ENCODE results near the gene CIB4.

DNA sequence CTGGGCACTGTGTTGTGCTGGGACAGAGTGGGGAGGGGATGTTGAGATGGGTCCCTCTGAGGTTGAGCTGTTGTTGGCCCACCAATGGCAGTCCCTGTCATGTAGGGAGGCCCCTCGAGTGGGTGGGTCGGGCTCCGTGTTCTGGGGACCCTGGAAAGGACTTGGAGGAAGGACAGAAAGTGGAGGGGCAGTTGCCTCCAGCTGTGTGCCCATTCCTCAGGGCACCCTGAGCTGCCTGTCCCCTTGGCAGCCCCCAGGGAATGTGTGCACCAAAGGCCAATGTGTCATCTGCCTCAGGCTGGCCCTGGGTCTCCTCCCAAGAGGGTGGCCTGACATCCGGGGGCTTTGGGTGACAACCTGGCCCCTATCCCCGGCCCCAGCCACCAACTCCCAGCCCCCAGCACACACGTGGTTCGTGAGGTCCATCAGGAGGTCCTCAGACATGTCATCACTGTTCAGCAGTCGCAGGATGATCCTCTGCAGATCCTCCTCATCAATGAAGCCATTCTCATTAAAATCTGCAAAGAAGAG is 57.7 kb downstream of the CIB4 start:
- TF ChIP-seq ZFP3 (CRISPR knock-in tag; IDR thresholded peaks at IDR 0.05) (no peak), GLIS3 (CRISPR knock-in tag; IDR thresholded peaks at IDR 0.05) (no peak), SNAI2 (CRISPR knock-in tag; IDR thresholded peaks at IDR 0.05) (no peak), ZNF70 (CRISPR knock-in tag; IDR thresholded peaks at IDR 0.05) (no peak)
- TF ChIP-seq, protein P1, sequence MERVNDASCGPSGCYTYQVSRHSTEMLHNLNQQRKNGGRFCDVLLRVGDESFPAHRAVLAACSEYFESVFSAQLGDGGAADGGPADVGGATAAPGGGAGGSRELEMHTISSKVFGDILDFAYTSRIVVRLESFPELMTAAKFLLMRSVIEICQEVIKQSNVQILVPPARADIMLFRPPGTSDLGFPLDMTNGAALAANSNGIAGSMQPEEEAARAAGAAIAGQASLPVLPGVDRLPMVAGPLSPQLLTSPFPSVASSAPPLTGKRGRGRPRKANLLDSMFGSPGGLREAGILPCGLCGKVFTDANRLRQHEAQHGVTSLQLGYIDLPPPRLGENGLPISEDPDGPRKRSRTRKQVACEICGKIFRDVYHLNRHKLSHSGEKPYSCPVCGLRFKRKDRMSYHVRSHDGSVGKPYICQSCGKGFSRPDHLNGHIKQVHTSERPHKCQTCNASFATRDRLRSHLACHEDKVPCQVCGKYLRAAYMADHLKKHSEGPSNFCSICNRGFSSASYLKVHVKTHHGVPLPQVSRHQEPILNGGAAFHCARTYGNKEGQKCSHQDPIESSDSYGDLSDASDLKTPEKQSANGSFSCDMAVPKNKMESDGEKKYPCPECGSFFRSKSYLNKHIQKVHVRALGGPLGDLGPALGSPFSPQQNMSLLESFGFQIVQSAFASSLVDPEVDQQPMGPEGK (CRISPR knock-in tag; IDR thresholded peaks at IDR 0.05; ENCODE audit: borderline replicate concordance), result no peak

Measured in SK-N-SH treated with all-trans-retinoic acid at 6 μM for 48 hours (cell line).